Activated CD8-positive, alpha-beta memory T cell treated with anti-CD3 and anti-CD28 coated beads, Interleukin-2, amount 50 U/mL, for 48 hours (primary cell): ENCODE measurements around the gene USP32.
A peak's percentile ranks its signal among the peaks of the same experiment; 100 is the strongest.

Experiments
- DNase-seq: peaks from one replicate; pipeline ENCODE4 v3.0.0-alpha.2; 2020

USP32 gene

GRCh38 chr17:60149691-60150582, 242.0 kb downstream of the USP32 start, which contains the start of gene CA4:
CA4 (plus strand) TSS chr17:60149973; CDS start chr17:60150035, 62 bp downstream.
- DNase-seq = no peak

DNA sequence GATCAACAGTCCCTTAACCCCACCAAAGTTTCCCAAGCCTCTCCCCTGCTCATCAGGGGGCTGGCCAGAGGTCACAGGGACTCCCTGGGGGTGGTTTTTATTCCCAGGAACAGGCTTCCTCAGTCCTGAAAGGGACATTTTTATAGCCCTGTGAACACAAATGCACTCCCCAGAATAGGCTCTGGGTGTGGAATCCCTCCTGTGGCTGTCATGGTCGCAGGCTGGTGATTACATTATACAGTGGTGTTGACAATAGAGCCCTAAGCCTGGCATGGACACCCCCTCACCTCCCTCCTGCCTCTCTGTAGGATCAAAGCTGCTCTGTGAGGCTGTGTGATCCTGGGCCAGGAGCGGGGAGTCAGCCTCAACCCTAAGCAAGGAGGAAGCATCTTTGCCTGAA, 243.6 kb downstream of the USP32 start:
- no peak for DNase-seq

GRCh38 chr17:60147553-60148223, 244.2 kb downstream of the USP32 start:
- DNase-seq = no peak

- no peak for DNase-seq
Observed at GRCh38 chr17:60146206-60146605, 245.7 kb downstream of the USP32 start.

DNA sequence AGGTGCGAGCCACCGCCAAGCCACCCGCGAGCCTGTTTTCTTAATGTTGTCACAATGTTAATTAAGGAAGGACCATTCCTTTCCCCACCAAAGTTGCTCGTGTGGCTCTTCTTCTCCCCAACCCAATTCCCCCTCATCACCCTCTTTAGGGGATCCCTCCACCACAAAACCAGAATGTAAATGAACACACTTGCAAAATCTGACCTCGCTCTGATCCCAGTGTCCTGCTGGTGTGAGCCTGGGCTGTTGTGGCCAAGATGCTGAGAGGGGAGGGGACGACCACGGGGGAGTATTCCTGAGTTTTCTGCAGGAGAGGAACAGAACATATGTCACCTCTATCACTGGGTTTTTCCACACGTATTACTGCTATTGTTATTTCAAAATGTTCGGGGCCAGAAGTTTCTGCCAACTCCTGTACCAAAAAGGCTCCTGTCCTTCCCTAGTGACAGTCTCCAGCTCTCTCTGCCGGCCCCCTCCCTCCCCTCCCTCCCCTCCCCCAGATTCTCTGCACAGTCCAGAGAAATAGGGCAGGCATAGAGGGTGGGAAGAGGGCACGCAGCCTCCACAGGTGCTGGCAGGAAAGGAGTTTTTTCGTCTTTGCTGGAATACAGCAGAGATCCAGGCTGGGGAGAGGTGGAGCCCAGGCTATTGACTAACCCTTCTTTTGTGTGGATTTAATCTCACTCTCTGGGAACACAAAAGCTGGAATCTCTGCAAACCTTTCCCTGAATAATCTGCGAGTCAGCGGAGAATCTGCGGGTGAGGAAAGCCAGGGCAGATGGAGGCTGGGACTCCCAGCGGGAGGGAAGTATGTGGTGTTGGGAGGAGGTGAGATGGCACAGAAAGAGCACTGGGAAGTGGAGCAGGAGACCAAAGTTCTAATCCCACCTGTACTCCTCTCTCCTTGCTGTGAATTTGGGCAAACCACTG, 246.7 kb downstream of the USP32 start:
- no peak for DNase-seq

GRCh38 chr17:60142872-60143499, 248.9 kb downstream of the USP32 start:
- peak; percentile 85 for DNase-seq

DNA sequence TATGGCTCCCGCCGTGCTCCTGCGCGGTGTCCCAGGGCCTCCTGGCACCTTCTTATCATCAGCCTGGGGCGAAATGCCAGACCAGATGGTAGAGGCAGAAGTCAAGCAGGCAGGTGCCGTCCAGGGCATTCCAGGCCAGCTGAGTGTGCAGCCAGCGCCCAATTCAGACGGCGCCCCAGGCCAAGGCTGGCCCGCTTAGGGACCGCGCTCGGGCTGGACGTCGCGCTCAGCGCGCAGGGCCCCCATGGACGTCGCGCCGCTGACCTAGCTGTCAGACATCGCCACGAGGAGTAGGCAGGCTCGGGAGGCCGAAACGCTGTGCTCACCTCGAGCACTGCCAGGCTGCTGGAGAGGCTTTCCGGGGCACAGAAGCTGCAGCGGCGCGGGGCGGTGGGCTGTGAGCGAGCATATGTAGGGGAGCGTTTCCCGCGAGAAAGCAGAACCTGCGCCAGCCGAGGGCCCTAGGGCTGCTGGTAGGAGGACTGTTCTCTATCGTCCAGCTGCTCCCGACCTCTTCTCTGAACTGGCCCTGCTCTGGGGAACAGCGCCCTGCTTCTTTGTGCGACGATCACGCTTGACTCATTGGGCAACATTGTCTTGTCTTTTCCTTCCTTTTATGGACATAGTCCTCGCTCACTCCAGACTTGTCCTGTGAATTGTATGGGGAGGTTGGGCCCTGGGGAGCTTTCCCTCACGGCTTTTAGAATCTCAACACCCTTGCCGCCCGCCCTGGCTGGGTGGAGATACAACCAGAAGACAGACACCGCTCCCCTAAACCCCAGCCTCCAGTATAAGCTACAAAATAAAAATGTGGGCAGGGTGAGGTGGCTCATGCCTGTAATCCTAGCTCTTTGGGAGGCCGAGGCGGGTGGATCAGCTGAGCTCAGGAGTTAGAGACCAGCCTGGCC, 250.6 kb downstream of the USP32 start:
- no peak for DNase-seq

- DNase-seq = peak; percentile 79
Observed at GRCh38 chr17:60139438-60140285, 252.3 kb downstream of the USP32 start.

DNA sequence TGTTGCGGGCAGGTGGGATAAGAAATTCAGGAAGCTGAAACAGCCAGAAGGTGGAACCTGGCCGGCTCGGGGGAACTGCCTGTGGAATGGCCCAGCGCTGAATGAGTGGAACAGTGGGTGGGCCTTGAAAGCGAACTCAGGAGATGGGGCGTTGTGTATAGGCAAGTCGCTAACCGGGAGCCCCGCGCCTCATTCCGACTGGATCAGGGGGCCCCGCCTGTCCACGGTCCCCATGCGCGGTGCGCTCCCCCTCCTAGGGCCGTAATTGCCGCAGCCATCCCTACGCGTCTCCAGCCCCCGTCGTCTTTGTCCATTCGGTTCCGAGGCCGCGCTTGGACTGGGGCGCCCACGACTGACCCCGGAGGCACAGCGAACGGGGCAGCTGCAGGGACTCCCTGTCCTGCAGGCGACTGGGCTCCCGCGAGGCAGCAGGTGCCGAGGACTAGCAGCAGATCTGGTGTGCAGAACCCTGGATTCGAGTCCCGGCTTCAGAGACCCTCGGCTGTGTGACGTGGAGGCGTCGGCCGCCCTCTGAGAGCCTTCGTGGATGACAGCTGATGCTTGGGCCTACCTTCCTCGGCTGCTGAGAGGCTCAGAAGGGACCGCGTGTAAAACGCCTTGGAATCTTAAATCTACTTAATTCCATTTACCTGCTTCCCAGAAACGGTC, 253.0 kb downstream of the USP32 start:
- no peak for DNase-seq

DNA sequence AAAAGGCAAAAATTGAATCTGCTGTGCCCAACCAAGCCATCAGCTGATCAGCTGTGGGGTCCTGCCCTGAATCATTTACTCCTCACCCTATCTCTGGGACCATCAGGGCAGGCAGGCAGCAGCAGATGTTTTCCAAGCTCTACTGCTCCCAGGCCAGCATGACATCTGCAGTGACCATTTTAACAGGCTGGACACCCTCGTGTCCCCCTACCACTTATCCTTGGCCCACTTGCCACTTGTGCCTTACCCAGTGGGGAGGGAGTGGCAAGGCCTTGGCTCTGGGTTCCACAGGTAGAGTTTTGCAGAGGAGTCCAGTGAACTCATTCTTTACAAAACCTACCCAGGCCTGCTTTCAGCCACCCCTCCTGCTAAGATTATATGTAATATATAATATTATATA, 254.2 kb downstream of the USP32 start:
- no peak for DNase-seq

DNA sequence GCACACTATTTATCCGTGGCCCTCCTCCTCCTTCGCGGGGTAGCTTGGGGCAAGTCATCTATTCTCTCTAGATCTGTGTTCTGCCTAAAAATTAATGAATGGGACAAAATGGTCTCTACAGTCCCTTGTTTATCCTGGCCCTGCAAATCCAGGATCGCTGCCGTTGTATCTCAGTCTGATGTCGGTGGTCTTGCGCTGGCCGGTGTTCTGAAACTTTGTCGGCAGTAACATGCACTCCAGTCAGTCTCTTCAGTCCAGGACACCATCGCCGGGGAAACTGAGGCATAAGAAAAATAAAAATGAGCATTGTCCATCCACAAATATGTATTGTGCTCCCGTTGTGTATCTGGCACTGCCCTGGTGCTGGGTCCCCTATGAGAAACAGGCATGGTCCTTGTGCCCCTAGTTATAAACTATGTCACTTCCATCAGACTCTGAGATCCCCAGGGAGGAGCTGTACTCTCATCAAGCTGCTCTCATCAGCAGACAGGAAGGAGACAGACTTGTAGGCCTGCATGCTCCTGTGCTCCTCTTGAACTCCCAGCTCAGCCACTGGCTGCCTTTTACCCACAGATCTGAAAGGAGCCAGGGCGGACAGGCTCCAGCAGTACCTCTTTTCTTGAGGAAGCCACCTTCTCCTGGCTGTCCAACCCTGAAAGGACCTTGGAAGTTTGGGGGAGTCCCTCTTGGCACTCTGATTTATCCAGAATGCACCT, 255.8 kb downstream of the USP32 start:
- DNase-seq = no peak

DNA sequence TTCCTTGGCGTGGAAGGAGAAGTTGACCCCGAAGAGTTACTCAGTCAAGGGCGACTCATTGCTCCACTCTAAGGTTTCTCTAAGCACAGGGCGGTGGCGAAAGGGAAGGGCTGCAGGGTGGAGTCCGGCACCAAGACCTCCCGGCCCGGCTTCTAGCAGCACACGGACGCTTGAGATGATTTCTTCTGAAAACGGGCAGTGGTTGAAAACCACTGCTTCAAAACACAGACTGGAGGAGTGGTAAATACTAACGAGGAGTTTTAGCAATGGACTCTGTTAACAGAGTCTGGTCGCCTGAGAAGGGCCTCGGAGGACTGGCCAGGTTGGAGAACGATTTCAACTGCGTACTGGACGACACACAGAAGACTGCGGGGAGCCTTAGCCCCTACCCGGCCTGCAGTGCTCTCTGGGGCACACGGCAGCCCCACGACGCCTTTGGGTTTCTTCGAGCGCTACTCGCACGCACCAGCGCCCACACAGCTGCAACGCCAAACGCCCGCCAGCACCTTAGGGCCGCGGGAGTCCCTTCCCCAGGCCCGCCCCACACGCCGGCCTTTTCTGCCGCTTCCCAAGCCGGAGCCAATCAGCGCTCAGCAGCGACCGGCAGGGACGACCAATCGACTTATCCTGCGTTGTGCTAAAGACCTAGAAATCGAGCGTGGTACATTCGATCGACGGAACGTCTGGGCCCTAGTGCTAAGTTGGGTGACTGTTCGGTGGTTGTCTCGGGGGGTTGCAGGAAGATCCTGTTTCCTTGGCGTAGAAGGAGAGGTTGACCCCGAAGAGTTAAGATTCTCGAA, 256.6 kb downstream of the USP32 start:
- peak; percentile 89 for DNase-seq

DNA sequence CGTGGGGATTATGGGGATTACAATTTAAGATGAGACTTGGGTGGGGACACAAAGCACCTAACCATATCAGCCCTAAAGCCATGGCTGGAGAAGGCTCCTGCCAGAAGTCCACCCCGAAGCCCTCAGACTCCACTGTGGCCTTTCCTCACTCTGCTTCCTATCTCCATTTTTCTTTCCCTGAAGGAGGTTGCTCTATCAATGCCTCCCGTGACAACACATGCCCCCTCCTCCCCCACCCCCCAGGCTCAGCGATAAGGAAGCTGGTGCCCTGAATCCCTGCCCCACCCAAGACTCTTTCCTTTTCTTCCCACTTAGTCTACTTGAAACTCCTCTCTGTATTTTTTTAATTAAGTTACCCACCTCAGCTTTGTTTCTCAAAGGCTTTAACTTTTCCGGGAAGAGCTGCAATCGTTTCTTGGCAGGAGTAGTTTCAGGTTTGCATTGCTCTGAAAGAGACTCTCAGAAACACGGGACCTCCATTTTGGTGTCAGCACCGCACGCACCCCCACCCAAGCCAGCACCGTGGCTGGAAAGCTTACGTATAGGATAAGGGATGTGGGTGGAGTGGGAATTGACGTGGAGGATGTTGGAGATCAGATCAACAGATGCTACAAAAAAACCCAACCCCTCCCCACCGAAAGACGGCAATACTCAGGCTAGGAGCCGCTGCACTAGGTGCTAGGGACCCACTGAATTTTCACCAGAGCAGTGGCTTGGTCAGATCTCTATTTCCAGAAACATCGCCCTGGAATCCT, 257.4 kb downstream of the USP32 start:
- peak; percentile 65 for DNase-seq

DNA sequence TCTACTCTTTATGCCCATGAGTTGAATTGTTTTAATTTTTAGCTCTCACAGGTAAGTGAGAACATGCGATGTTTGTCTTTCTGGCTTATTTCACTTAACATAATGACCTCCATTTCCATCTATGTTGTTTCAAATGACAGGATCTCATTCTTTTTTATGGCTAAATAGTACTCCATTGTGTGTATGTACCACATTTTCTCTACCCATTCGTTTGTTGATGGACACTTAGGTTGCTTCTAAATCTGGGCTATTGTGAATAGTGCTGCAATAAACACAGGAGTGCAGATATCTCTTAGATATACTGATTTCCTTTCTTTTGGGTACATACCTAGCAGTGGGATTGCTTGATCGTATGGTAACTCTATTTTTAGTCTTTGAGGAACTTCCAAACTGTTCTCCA, 261.5 kb downstream of the USP32 start:
- no peak for DNase-seq

DNA sequence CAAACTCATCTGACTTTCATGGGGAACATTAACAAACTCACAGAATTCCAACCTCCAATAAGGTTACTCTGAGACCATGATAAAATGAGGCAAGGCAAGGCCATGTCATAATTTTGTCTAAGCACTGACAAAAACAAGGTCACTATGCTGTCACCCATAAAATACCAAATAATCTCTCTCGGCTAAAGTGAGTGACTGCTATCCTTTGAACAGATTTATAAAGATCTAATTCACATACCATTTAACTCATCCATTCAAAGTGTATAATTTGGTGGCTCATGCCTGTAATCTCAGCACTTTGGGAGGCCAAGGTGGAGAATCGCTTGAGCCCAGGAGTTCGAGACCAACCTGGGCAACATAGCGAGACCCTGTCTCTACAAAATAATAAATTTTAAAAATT, 262.8 kb downstream of the USP32 start:
- DNase-seq = no peak
